Endodermal cell (in vitro differentiated cells): Measurements from ENCODE around the gene CNOT4. TPM values are rescaled to one million over a fixed set of nuclear protein-coding genes. Genes with fewer than 3 reads are reported as not detected.

Source experiments
- DNase-seq: peaks from one replicate; pipeline ENCODE4 v3.0.0-alpha.2; 2017
- H3K27ac ChIP-seq: 2 replicates; pipeline ENCODE4 v1.5.1; 2013; ENCODE audit warnings: mild to moderate bottlenecking, low read depth, low read length, moderate library complexity
- H3K27me3 ChIP-seq: 2 replicates; pipeline ENCODE4 v1.6.1; 2013; ENCODE audit warnings: mild to moderate bottlenecking, low read length, moderate library complexity; ENCODE audit not compliant: insufficient read depth, control insufficient read depth, poor library complexity, severe bottlenecking
- H3K36me3 ChIP-seq: 2 replicates; pipeline ENCODE4 v1.7.0; 2013; ENCODE audit warnings: mild to moderate bottlenecking, low read length, moderate library complexity; ENCODE audit not compliant: control insufficient read depth, insufficient read depth
- H3K4me1 ChIP-seq: one replicate; pipeline ENCODE4 v1.7.0; 2013; ENCODE audit warnings: low read length; ENCODE audit not compliant: control insufficient read depth, insufficient read depth
- H3K4me3 ChIP-seq: 2 replicates; pipeline ENCODE4 v1.5.1; 2013; ENCODE audit warnings: mild to moderate bottlenecking, low read length, moderate library complexity
- H3K9ac ChIP-seq: 2 replicates; pipeline ENCODE4 v1.6.1; 2013; ENCODE audit warnings: mild to moderate bottlenecking, low read length, moderate library complexity; ENCODE audit not compliant: poor library complexity, severe bottlenecking; ENCODE audit errors: extremely low read depth
- H3K9me3 ChIP-seq: 2 replicates; pipeline ENCODE4 v1.6.1; 2013; ENCODE audit warnings: mild to moderate bottlenecking, low read length, moderate library complexity; ENCODE audit not compliant: control insufficient read depth
- H3K27ac Mint-ChIP-seq: 2 replicates; pipeline ENCODE4 v1.8.0; 2020; ENCODE audit warnings: mixed read lengths
- H3K27me3 Mint-ChIP-seq: 2 replicates; pipeline ENCODE4 v1.8.0; 2021; ENCODE audit warnings: mild to moderate bottlenecking, mixed read lengths; ENCODE audit not compliant: insufficient read depth
- H3K36me3 Mint-ChIP-seq: 2 replicates; pipeline ENCODE4 v1.8.0; 2020; ENCODE audit warnings: low read depth, mixed read lengths
- H3K4me1 Mint-ChIP-seq: 2 replicates; pipeline ENCODE4 v1.8.0; 2020; ENCODE audit warnings: mixed read lengths
- H3K4me3 Mint-ChIP-seq: 2 replicates; pipeline ENCODE4 v1.8.0; 2020; ENCODE audit warnings: mild to moderate bottlenecking, moderate library complexity, mixed read lengths
- H3K9me3 Mint-ChIP-seq: 2 replicates; pipeline ENCODE4 v1.8.0; 2020; ENCODE audit warnings: mild to moderate bottlenecking, mixed read lengths
- WGBS, 2 experiments: methylation state at CpG; one replicate each; pipeline versions ENCODE4 v1.1.5 to v1.1.7; 2013; ENCODE audit warnings: missing lambda C conversion rate in 2 of 2, mixed read lengths in 1 of 2; ENCODE audit not compliant: insufficient coverage in 1 of 2, insufficient read length in 1 of 2; 5-methylcytosine and 5-hydroxymethylcytosine counted together
- total RNA-seq, 2 donors: library from RNA; stranded (reverse); fragmentation: NEBNext Ultra II Directional in 1 of 2; extraction: Animal tissue kit (Norgen Biotek cat#: 25700) in 1 of 2; gene quantifications; 2 replicates in 1 of 2; 3 replicates in 1 of 2; pipeline ENCODE4 v1.2.1, GENCODE V29; 2021
- TF ChIP-seq, protein P1 (sequence below): fragments of 200-600 bp; sonication (generic); conservative IDR thresholded peaks from 2 replicates; pipeline ENCODE4 v1.5.0; 2021; ENCODE audit warnings: antibody characterized with exemption, mild to moderate bottlenecking

CNOT4 gene
- total RNA-seq, 2 donors from 2014 or later, result 22.7 to 23.8 TPM

DNA sequence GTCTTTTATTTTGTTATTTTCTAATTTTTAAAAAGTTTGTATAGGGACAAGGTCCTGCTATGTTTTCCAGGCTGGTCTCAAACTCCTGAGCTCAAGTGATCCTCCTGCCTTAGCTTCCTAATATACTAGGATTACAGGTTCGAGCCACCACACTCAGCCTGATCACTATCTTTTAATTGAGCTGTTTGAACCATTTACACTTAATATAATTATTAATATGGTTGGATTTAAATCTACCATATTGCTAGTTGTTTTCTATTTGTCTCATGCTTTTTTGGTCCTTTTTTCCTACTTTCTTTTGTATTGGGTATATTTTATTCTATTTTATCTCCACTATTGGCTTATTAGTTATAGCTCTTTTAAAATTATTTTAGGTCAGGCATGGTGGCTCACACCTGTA lies 13.2 kb upstream of the CNOT4 start:
- no peaks in the 10 kb centered on the region for H3K36me3 Mint-ChIP-seq
- no peaks in the 10 kb centered on the region for H3K36me3 ChIP-seq
- H3K27ac Mint-ChIP-seq, result no peak overlapping the region
- no peak for DNase-seq
- WGBS, 2 experiments, result 92% methylated on average over 1 of the region's 1 CpG; no CpG with 5 or more reads in 1 of the 2 experiments
- H3K27me3 ChIP-seq, result peaks cover 37% of the 10 kb centered on the region
- peaks cover 4% of the 10 kb centered on the region for H3K27me3 Mint-ChIP-seq
- H3K9me3 Mint-ChIP-seq, result peaks cover 2% of the 10 kb centered on the region
- no peak overlapping the region for H3K9ac ChIP-seq
- no peak overlapping the region for H3K27ac ChIP-seq
- no peaks in the 10 kb centered on the region for H3K4me1 Mint-ChIP-seq
- no peaks in the 10 kb centered on the region for H3K9me3 ChIP-seq
- no peak overlapping the region for H3K4me3 ChIP-seq
- TF ChIP-seq, protein P1, sequence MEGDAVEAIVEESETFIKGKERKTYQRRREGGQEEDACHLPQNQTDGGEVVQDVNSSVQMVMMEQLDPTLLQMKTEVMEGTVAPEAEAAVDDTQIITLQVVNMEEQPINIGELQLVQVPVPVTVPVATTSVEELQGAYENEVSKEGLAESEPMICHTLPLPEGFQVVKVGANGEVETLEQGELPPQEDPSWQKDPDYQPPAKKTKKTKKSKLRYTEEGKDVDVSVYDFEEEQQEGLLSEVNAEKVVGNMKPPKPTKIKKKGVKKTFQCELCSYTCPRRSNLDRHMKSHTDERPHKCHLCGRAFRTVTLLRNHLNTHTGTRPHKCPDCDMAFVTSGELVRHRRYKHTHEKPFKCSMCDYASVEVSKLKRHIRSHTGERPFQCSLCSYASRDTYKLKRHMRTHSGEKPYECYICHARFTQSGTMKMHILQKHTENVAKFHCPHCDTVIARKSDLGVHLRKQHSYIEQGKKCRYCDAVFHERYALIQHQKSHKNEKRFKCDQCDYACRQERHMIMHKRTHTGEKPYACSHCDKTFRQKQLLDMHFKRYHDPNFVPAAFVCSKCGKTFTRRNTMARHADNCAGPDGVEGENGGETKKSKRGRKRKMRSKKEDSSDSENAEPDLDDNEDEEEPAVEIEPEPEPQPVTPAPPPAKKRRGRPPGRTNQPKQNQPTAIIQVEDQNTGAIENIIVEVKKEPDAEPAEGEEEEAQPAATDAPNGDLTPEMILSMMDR, result no peak
- H3K4me1 ChIP-seq, result no peaks in the 10 kb centered on the region
- no peak overlapping the region for H3K4me3 Mint-ChIP-seq

DNA sequence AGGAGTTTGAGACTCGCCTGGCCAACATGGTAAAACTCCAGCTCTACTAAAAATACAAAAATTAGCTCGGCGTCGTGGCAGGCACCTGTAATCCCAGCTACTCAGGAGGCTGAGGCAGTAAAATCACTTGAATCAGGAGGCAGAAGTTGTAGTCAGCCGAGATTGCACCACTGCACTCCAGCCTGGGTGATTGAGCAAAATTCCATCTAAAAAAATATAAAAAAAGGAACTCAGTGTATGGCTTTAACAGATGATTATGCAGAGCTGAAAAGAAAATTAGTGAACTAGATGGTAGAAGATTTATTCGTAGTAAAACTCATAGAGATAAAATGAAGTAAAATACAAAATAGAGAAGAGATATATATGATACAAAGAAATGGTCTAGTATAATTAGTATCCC lies 12.6 kb upstream of the CNOT4 start:
- H3K27ac ChIP-seq, result no peak overlapping the region
- no peaks in the 10 kb centered on the region for H3K36me3 ChIP-seq
- Mint-ChIP-seq H3K36me3 (no peaks in the 10 kb centered on the region), H3K27ac (no peak overlapping the region), H3K4me3 (no peak overlapping the region), H3K4me1 (no peaks in the 10 kb centered on the region), H3K9me3 (peaks cover 2% of the 10 kb centered on the region), H3K27me3 (peaks cover 4% of the 10 kb centered on the region)
- no peak for DNase-seq
- H3K9ac ChIP-seq, result no peak overlapping the region
- H3K4me3 ChIP-seq, result no peak overlapping the region
- peaks cover 43% of the 10 kb centered on the region for H3K27me3 ChIP-seq
- no peaks in the 10 kb centered on the region for H3K9me3 ChIP-seq
- 96 to 97% methylated on average over 5 to 6 of the region's 6 CpGs for WGBS, 2 experiments
- no peaks in the 10 kb centered on the region for H3K4me1 ChIP-seq
- TF ChIP-seq, protein P1, result no peak

DNA sequence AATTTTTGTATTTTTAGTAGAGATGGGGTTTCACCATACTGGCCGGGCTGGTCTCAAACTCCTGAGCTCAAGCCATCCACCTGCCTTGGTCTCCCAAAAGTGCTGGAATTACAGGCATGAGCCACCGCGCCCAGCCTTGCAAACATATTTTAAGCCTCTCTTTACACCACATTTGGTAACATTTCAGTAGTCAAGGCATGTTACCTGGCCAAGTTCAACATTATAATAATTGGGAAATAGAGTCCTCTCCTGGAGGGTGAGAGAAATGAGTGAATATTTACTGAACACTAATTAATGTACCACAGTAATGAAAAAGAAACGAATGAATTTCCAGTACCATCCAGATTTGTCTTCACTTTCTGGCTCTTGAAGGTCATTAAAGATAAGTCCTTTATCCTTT lies 10.0 kb upstream of the CNOT4 start:
- DNase-seq, result no peak
- Mint-ChIP-seq H3K4me3 (no peak overlapping the region), H3K36me3 (no peaks in the 10 kb centered on the region), H3K4me1 (peaks cover 4% of the 10 kb centered on the region), H3K27me3 (peaks cover 8% of the 10 kb centered on the region), H3K27ac (no peak overlapping the region), H3K9me3 (peaks cover 2% of the 10 kb centered on the region)
- TF ChIP-seq, protein P1, result no peak
- peaks cover 57% of the 10 kb centered on the region for H3K27me3 ChIP-seq
- H3K27ac ChIP-seq, result no peak overlapping the region
- H3K4me3 ChIP-seq, result no peak overlapping the region
- H3K4me1 ChIP-seq, result no peaks in the 10 kb centered on the region
- no peaks in the 10 kb centered on the region for H3K36me3 ChIP-seq
- H3K9ac ChIP-seq, result no peak overlapping the region
- WGBS, 2 experiments, result 80 to 90% methylated on average over 2 to 4 of the region's 4 CpGs
- no peaks in the 10 kb centered on the region for H3K9me3 ChIP-seq
